Spleen (tissue), 7 donors: ENCODE results near the gene TPST2.

Experiments used
- POLR2A ChIP-seq, 3 donors: fragments of 450-650 bp; IDR thresholded peaks; one replicate each; pipeline ENCODE4 v1.5.1; 2017; ENCODE audit warnings: antibody characterized with exemption in 3 of 3, mild to moderate bottlenecking in 1 of 3
- POLR2AphosphoS5 ChIP-seq, 3 donors: sonication (generic); formaldehyde crosslinking; IDR thresholded peaks; one replicate each; pipeline ENCODE4 v1.5.1; 2017; ENCODE audit warnings: antibody characterized with exemption in 3 of 3
- TF ChIP-seq, protein P1 (sequence below), 11 experiments: fragments of 200-600 bp in 7 of 11; fragments of 450-650 bp in 4 of 11; sonication (generic) in 4 of 11; IDR thresholded peaks in 8 of 11; conservative IDR thresholded peaks in 3 of 11; 1 replicate in 7 of 11; 2 replicates in 4 of 11; pipeline versions ENCODE4 v1.4.0 to v1.8.0; 2016 to 2021; ENCODE audit warnings: antibody characterized with exemption in 11 of 11, inconsistent platforms in 4 of 11, mild to moderate bottlenecking in 1 of 11
- donor health status: DM: no; HTN: no; CAD: no; lungs with moderate emphysema.
- donor health status: DM: no; HTN: no; CAD: no.
- donor health status: DM: no; HTN: no; CAD: no.

DNA sequence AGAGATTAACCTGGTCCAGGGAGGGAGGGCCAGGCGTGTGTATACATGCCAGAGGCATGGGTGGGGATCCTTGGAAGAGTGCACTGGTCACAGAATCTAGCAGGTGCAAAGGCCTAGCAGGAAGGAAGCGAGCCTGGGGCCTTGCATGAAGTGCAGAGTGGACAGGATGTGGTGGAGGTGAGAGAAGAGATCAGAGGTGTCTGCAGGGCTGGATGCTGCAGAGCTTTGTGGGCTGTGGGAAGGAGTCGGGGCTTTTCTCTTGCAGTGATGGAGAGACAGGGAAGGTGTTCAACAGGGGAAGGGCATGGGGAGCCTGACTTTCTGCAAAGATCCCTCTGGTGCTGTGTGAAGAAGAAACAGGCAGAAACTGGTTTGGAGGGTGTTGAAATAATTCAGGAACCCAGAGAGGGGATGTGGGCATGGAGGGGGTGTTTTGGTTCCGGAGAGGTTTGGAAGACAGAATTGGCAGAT lies 2.5 kb upstream of the TPST2 start:
- TF ChIP-seq, protein P1, sequence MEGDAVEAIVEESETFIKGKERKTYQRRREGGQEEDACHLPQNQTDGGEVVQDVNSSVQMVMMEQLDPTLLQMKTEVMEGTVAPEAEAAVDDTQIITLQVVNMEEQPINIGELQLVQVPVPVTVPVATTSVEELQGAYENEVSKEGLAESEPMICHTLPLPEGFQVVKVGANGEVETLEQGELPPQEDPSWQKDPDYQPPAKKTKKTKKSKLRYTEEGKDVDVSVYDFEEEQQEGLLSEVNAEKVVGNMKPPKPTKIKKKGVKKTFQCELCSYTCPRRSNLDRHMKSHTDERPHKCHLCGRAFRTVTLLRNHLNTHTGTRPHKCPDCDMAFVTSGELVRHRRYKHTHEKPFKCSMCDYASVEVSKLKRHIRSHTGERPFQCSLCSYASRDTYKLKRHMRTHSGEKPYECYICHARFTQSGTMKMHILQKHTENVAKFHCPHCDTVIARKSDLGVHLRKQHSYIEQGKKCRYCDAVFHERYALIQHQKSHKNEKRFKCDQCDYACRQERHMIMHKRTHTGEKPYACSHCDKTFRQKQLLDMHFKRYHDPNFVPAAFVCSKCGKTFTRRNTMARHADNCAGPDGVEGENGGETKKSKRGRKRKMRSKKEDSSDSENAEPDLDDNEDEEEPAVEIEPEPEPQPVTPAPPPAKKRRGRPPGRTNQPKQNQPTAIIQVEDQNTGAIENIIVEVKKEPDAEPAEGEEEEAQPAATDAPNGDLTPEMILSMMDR (IDR thresholded peaks at IDR 0.05 in 8 of 11, conservative IDR thresholded peaks at IDR 0.05 in 3 of 11) = no peak
- TF ChIP-seq POLR2A (IDR thresholded peaks at IDR 0.05) (no peak), POLR2AphosphoS5 (IDR thresholded peaks at IDR 0.05) (peak in 2 of 3 donors; percentile 69 to 71)
